ENCODE data around the gene CEP44. TPM values are rescaled to one million over a fixed set of nuclear protein-coding genes. Genes with fewer than 3 reads are reported as not detected.

Gene CEP44
- total RNA-seq, 1 experiment from 2014 or later = 11.5 TPM

- no peak overlapping the region for H3K27ac ChIP-seq (ENCODE audit: low read depth, low read length)
- POLR2A ChIA-PET = no interaction called here
- no peak overlapping the region for H3K9ac ChIP-seq (ENCODE audit: low read length)
- H2AFZ ChIP-seq (ENCODE audit: low read depth, low read length, poor library complexity, severe bottlenecking) = no peak overlapping the region
- H3K79me2 ChIP-seq (ENCODE audit: insufficient read depth, low read length) = no peaks in the 10 kb centered on the region
- intact Hi-C loops (cut with micrococcal nuclease) = no loop called here
- H3K4me2 ChIP-seq (ENCODE audit: low read length) = no peak overlapping the region
- TF ChIP-seq SRF (IDR thresholded peaks at IDR 0.05; ENCODE audit: low read depth) (no peak), ATF3 (IDR thresholded peaks at IDR 0.05) (no peak), ZFX (IDR thresholded peaks at IDR 0.05) (no peak), CBX3 (IDR thresholded peaks at IDR 0.05; ENCODE audit: low read depth) (no peak), REST (IDR thresholded peaks at IDR 0.05; ENCODE audit: low read depth) (no peak), SIN3A (IDR thresholded peaks at IDR 0.05; ENCODE audit: low read depth) (no peak), ZNF274 (IDR thresholded peaks at IDR 0.05; ENCODE audit: low read depth, low read length) (no peak), ZBTB33 (IDR thresholded peaks at IDR 0.05; ENCODE audit: extremely low read depth, insufficient replicate concordance, low read length) (no peak), ELF1 (IDR thresholded peaks at IDR 0.05; ENCODE audit: borderline replicate concordance, low read depth) (no peak)
- RAD21 ChIA-PET (ENCODE audit: low non-redundant PET in 1 of 2, low total read pairs in 2 of 2, uncharacterized antibody in 2 of 2, unreplicated experiment in 2 of 2) = no interaction called here
- no peaks in the 10 kb centered on the region for H3K4me1 ChIP-seq (ENCODE audit: control insufficient read depth in 1 of 2, insufficient read depth in 2 of 2, low read length in 2 of 2)
- H3K9me3 ChIP-seq (ENCODE audit: control insufficient read depth in 1 of 2, insufficient read depth in 1 of 2, low read depth in 1 of 2, low read length in 2 of 2) = no peaks in the 10 kb centered on the region
- CTCF ChIA-PET = no interaction called here
- no peaks in the 10 kb centered on the region for H3K9me2 ChIP-seq (ENCODE audit: insufficient read depth)
- no peaks in the 10 kb centered on the region for H3K27me3 ChIP-seq (ENCODE audit: insufficient read depth, low read length)
- no peak for DNase-seq (ENCODE audit: low read depth, low spot score)
- H4K20me1 ChIP-seq (ENCODE audit: insufficient read depth) = no peaks in the 10 kb centered on the region
- H3K36me3 ChIP-seq (ENCODE audit: control insufficient read depth in 1 of 2, insufficient read depth in 2 of 2, low read length in 2 of 2) = no peaks in the 10 kb centered on the region
- no TSS peak for BruUV-seq (replicated peaks)
- no peak for ATAC-seq
- no peak overlapping the region for H3K4me3 ChIP-seq (replicated peaks in 1 of 2; ENCODE audit: low read depth in 1 of 2, low read length in 2 of 2)
These were observed 35.3 kb upstream of the CEP44 start for GRCh38 chr4:174248407-174248806.
